Esophagus squamous epithelium (tissue), 5 donors: Measurements from ENCODE around the gene ZNF267. TPM values are rescaled to one million over a fixed set of nuclear protein-coding genes. Genes with fewer than 3 reads are reported as not detected.
"Not testable (repeated sequence)": the region's sequence is repeated elsewhere in the genome, so short reads cannot be mapped to it uniquely, and the experiment has no call there.

Experiments used
- DNase-seq: peaks from one replicate; lab custom pipeline; 2025; lab: John Stamatoyannopoulos, UW
- H3K27ac ChIP-seq, 4 donors: fragments of 200-600 bp; sonication (generic); one replicate each; pipeline ENCODE4 v1.5.1; 2016 to 2019; ENCODE audit warnings: mild to moderate bottlenecking in 1 of 4
- H3K27me3 ChIP-seq, 4 donors: fragments of 200-600 bp; sonication (generic); 1 replicate in 3 of 4; 2 replicates in 1 of 4; pipeline versions ENCODE4 v1.5.1 to v1.6.0; 2017 to 2021; ENCODE audit warnings: antibody characterized with exemption in 1 of 4
- H3K36me3 ChIP-seq, 3 donors: fragments of 200-600 bp; sonication (generic); one replicate each; pipeline ENCODE4 v1.5.1; 2016 to 2019
- H3K4me1 ChIP-seq, 3 donors: fragments of 200-600 bp; sonication (generic); one replicate each; pipeline ENCODE4 v1.5.1; 2017 to 2019
- H3K4me3 ChIP-seq, 4 donors: fragments of 200-600 bp; sonication (generic); 1 replicate in 3 of 4; 2 replicates in 1 of 4; pipeline ENCODE4 v1.5.1; 2016 to 2019; ENCODE audit warnings: mild to moderate bottlenecking in 2 of 4, moderate library complexity in 1 of 4
- H3K9me3 ChIP-seq, 3 donors: fragments of 200-600 bp; sonication (generic); one replicate each; pipeline ENCODE4 v1.5.1; 2016 to 2019
- POLR2A ChIP-seq, 4 donors: fragments of 450-650 bp; IDR thresholded peaks; one replicate each; pipeline ENCODE4 v1.6.1; 2017; ENCODE audit warnings: antibody characterized with exemption in 4 of 4, mild to moderate bottlenecking in 4 of 4, moderate library complexity in 3 of 4
- WGBS, 2 donors: methylation state at CpG; one replicate each; pipeline ENCODE4 v1.1.5; 2018; 5-methylcytosine and 5-hydroxymethylcytosine counted together
- intact Hi-C: fragments of 100-400 bp; cut with DNase I; formaldehyde crosslinking; loops from one replicate; pipeline ENCODE4 v1.15.0; 2022
- total RNA-seq, 4 donors: library from RNA; depleted of rRNA; stranded (reverse); fragments of >200 nt; gene quantifications; one replicate each; pipeline ENCODE4 v1.1.0, GENCODE V29; 2016
- TF ChIP-seq, protein P1 (sequence below), 6 experiments: fragments of 450-650 bp in 4 of 6; fragments of 200-600 bp in 2 of 6; sonication (generic) in 2 of 6; IDR thresholded peaks; one replicate each; pipeline ENCODE4 v1.5.1; 2016 to 2019; ENCODE audit warnings: antibody characterized with exemption in 6 of 6, mild to moderate bottlenecking in 4 of 6, moderate library complexity in 4 of 6
- donor health status: DM: yes; HTN: yes; CAD: no.

Gene ZNF267
- 10 to 100 TPM in 3 of 4 donors, 1 to 10 TPM in 1; 9.9 to 14.7 (median 12.4) TPM for total RNA-seq

- 1 to 2% methylated on average over 18 to 20 of the region's 57 CpGs for WGBS, 2 donors
- Histone ChIP-seq H3K4me3 (peak within 1 kb of the TSS; percentile 77 to 100 (median 92)), H3K9me3 (no peaks in the 10 kb centered on the region), H3K27ac (peak within 1 kb of the TSS; percentile 98 to 99 (median 98)), H3K36me3 (peaks cover 0 to 6% (median 6%) of the 10 kb centered on the region in 3 donors), H3K27me3 (no peaks in the 10 kb centered on the region), H3K4me1 (peaks cover 33 to 63% (median 44%) of the 10 kb centered on the region in 3 donors)
- peak; percentile 73 for DNase-seq
- TF ChIP-seq, protein P1, sequence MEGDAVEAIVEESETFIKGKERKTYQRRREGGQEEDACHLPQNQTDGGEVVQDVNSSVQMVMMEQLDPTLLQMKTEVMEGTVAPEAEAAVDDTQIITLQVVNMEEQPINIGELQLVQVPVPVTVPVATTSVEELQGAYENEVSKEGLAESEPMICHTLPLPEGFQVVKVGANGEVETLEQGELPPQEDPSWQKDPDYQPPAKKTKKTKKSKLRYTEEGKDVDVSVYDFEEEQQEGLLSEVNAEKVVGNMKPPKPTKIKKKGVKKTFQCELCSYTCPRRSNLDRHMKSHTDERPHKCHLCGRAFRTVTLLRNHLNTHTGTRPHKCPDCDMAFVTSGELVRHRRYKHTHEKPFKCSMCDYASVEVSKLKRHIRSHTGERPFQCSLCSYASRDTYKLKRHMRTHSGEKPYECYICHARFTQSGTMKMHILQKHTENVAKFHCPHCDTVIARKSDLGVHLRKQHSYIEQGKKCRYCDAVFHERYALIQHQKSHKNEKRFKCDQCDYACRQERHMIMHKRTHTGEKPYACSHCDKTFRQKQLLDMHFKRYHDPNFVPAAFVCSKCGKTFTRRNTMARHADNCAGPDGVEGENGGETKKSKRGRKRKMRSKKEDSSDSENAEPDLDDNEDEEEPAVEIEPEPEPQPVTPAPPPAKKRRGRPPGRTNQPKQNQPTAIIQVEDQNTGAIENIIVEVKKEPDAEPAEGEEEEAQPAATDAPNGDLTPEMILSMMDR (IDR thresholded peaks at IDR 0.05), result no peak
- peak in 3 of 4 donors; percentile 47 to 93 (median 78) for TF ChIP-seq POLR2A (IDR thresholded peaks at IDR 0.05)
- intact Hi-C loops, result no loop called here
Measured at GRCh38 chr16:31873556-31874365, at the start of gene ZNF267. Gene ZNF267 (plus strand): TSS chr16:31873807. CDS start chr16:31873967, 160 bp downstream.

DNA sequence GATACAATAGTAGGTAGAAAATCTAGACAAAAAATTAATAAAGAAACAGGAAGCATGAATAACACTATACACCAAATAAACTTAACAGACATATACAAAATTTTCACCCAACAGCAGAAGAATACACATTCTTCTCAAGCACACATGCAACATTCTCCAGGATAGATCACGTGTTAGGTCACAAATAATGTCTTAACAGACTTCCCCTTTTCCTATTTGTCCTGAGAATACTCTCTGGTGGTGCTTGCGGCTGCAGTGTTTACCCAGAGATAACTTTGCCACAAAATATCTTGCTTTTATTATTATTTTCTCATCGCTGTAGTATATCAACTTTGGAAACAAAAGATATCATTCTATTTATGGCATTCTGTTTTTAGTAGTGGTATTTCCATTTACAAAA is 40.6 kb upstream of the ZNF267 start:
- Histone ChIP-seq H3K4me1 (no peaks in the 10 kb centered on the region), H3K9me3 (no peaks in the 10 kb centered on the region), H3K4me3 (no peak overlapping the region), H3K27me3 (no peaks in the 10 kb centered on the region), H3K36me3 (no peaks in the 10 kb centered on the region), H3K27ac (no peak overlapping the region)
- WGBS, 2 donors, result 48 to 60% methylated on average over 3 of the region's 3 CpGs
- intact Hi-C loops, result no loop called here
- no peak for DNase-seq
- no peak for TF ChIP-seq POLR2A (IDR thresholded peaks at IDR 0.05)
- TF ChIP-seq, protein P1 (IDR thresholded peaks at IDR 0.05), result no peak

- H3K27me3 ChIP-seq, H3K4me1 ChIP-seq, DNase-seq, H3K27ac ChIP-seq, H3K36me3 ChIP-seq, intact Hi-C loops, H3K4me3 ChIP-seq: not testable (repeated sequence)
- peaks cover 0 to 10% (median 0%) of the 10 kb centered on the region in 3 donors for H3K9me3 ChIP-seq
- no CpG with 5 or more reads among the region's 31 CpGs for WGBS, 2 donors
Measured at GRCh38 chr16:31836396-31836795, 37.2 kb upstream of the ZNF267 start.

DNA sequence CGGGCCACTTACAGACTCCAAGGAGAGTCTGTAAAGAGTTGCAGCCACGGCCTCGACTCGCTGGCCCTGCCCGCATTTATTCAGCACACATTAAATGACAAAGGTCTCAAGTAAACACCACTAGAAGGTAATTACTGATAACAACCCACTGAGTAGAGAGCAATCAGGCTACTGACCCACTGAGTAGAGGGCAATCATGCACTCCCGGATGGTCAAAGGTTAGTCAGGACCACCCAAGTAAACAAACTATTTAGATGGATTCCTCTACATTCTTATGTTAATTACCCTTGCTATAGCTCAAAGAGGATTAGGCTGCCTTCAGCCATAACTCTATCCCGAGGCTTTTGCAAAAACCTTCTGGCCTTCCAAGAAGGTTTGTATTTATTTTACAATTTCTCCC is 30.7 kb upstream of the ZNF267 start:
- Histone ChIP-seq H3K4me1 (no peaks in the 10 kb centered on the region), H3K9me3 (peaks cover 0 to 24% (median 5%) of the 10 kb centered on the region in 3 donors), H3K36me3 (no peaks in the 10 kb centered on the region), H3K27ac (no peak overlapping the region), H3K4me3 (no peak overlapping the region), H3K27me3 (no peaks in the 10 kb centered on the region)
- intact Hi-C loops, result no loop called here
- no peak for DNase-seq
- 63 to 73% methylated on average over 7 of the region's 7 CpGs for WGBS, 2 donors
- TF ChIP-seq POLR2A (IDR thresholded peaks at IDR 0.05), result no peak
- TF ChIP-seq, protein P1 (IDR thresholded peaks at IDR 0.05), result no peak

- H3K27ac ChIP-seq, H3K4me3 ChIP-seq, H3K4me1 ChIP-seq, H3K36me3 ChIP-seq, H3K27me3 ChIP-seq, intact Hi-C loops, DNase-seq: not testable (repeated sequence)
- H3K9me3 ChIP-seq, result peaks cover 0 to 32% (median 19%) of the 10 kb centered on the region in 3 donors
- WGBS, 2 donors, result 63 to 75% methylated on average over 1 to 2 of the region's 2 CpGs
Measured at GRCh38 chr16:31848572-31848971, 25.0 kb upstream of the ZNF267 start.

DNA sequence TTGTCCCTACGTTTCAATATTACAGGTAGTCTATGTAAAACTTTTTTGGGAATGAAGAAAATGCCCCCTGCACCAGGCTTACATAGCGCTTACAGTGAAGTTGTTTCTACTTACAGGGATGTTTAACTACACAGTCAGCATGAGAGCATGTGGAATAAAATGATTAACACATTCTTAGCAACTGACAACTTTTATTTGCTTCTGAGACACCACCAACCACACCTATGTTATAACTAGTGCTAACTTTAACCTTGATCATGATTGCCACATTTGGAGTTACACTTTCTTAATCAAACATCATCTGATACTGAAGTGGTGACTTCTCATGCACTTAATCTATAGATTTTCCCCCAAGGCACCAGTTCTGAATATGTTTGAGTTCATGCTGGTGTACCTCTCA is 20.3 kb upstream of the ZNF267 start:
- WGBS, 2 donors, result 66 to 67% methylated on average over 2 of the region's 2 CpGs
- Histone ChIP-seq H3K27me3 (no peaks in the 10 kb centered on the region), H3K4me3 (no peak overlapping the region)

More for the DNA sequence above, 20.3 kb upstream of the ZNF267 start:
- intact Hi-C loops, result no loop called here
- no peaks in the 10 kb centered on the region for H3K4me1 ChIP-seq
- H3K27ac ChIP-seq, result no peak overlapping the region
- no peaks in the 10 kb centered on the region for H3K36me3 ChIP-seq
- peaks cover 0 to 16% (median 13%) of the 10 kb centered on the region in 3 donors for H3K9me3 ChIP-seq
- DNase-seq, result no peak
- TF ChIP-seq, protein P1 (IDR thresholded peaks at IDR 0.05), result no peak
- no peak for TF ChIP-seq POLR2A (IDR thresholded peaks at IDR 0.05)
